Measurements from ENCODE around the gene SLC66A2. TPM values are rescaled to one million over a fixed set of nuclear protein-coding genes. Genes with fewer than 3 reads are reported as not detected.

Gene SLC66A2
- total and polyA plus RNA-seq, 12 donors: 21.4 to 32.3 (median 25.6) TPM

DNA sequence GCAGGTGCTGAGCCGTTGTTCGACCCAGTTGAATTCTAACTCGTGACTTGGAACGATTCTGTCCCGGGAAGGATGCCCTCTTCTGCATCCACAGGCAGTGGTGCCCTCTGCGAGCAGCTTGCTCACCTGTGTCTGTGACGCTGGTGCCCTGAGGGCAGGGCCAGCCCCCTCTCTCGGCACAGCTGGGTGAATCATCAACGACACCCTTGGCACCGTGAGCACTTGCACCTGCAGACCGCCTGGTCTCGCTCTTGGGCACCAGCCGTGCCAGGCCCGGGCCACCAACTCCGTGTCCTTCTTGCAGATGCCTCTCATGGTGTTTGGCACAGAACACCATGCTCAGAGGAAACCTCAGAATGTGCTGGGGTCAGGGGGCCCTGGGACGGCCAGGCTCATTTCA is 75.0 kb downstream of the SLC66A2 start:
- Histone ChIP-seq H3K27ac (no peak overlapping the region), H3K9me3 (peaks cover 0 to 13% (median 0%) of the 10 kb centered on the region in 11 donors), H3K36me3 (no peaks in the 10 kb centered on the region), H3K27me3 (peaks cover 0 to 53% (median 47%) of the 10 kb centered on the region in 7 donors), H3K4me1 (no peaks in the 10 kb centered on the region), H3K4me3 (no peak overlapping the region)
- intact Hi-C loops (cut with DNase I): no loop called here
- ATAC-seq (peak in 1 of 8 donors; percentile 19), DNase-seq (no peak)
- WGBS, 2 donors: 84 to 87% methylated on average over 16 of the region's 16 CpGs
- TF ChIP-seq, protein P1, sequence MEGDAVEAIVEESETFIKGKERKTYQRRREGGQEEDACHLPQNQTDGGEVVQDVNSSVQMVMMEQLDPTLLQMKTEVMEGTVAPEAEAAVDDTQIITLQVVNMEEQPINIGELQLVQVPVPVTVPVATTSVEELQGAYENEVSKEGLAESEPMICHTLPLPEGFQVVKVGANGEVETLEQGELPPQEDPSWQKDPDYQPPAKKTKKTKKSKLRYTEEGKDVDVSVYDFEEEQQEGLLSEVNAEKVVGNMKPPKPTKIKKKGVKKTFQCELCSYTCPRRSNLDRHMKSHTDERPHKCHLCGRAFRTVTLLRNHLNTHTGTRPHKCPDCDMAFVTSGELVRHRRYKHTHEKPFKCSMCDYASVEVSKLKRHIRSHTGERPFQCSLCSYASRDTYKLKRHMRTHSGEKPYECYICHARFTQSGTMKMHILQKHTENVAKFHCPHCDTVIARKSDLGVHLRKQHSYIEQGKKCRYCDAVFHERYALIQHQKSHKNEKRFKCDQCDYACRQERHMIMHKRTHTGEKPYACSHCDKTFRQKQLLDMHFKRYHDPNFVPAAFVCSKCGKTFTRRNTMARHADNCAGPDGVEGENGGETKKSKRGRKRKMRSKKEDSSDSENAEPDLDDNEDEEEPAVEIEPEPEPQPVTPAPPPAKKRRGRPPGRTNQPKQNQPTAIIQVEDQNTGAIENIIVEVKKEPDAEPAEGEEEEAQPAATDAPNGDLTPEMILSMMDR (IDR thresholded peaks at IDR 0.05): no peak

DNA sequence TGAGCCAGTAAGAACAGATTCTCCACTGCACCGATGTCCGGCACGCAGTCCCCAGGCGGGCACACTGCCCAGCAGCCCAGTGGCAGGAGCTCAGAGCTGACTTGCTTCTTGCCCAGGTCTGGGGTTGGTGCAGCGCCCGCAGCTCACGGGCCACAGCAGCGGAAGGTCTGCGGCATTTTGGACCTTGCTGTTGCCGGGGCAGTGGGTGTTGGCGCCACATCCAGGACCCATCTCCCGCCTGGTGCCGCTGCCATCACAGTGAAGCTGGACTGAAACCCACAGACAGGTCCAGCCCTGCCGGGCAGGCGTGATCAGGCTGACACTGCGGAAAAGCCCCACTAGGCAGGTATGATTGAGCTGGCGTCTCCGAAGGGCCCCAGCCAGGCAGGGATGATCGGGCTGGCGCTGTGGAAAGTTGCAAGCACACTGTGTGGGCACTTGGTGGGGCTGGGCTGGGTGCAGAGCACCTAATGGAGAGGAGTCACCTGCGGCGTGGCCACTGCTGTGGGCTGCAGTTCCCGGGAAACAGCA is 75.5 kb downstream of the SLC66A2 start:
- intact Hi-C loops (cut with DNase I): no loop called here
- TF ChIP-seq, protein P1 (IDR thresholded peaks at IDR 0.05): no peak
- WGBS, 2 donors: 90 to 91% methylated on average over 23 of the region's 23 CpGs
- H3K9me3 ChIP-seq: peaks cover 0 to 13% (median 0%) of the 10 kb centered on the region in 11 donors
- no peak overlapping the region for H3K27ac ChIP-seq
- no peak overlapping the region for H3K4me3 ChIP-seq
- no peaks in the 10 kb centered on the region for H3K4me1 ChIP-seq
- DNase-seq (no peak), ATAC-seq (no peak)
- H3K36me3 ChIP-seq: no peaks in the 10 kb centered on the region
- peaks cover 0 to 57% (median 48%) of the 10 kb centered on the region in 7 donors for H3K27me3 ChIP-seq

DNA sequence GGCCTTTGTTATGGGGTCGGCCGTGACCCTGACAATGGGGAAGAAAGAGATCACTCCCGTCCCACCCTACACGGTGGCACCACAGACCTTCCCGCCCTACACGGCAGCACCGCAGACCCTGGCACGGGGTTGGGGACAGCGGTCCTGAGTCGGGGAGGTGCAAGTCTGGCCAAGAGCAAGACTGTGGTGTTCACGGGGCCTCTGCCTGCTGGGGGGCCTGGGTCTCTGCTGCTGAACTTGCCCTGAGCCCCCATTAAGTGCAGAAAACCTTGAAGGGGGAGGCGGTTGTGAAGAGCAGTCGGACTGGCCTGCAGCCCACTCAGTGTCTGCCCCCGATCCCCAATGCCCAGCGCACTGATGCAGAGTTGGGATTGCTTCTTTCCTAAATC is 75.9 kb downstream of the SLC66A2 start:
- TF ChIP-seq, protein P1 (IDR thresholded peaks at IDR 0.05): no peak
- intact Hi-C loops (cut with DNase I): no loop called here
- no peak overlapping the region for H3K27ac ChIP-seq
- peaks cover 0 to 57% (median 48%) of the 10 kb centered on the region in 7 donors for H3K27me3 ChIP-seq
- no peak overlapping the region for H3K4me3 ChIP-seq
- peaks cover 0 to 13% (median 0%) of the 10 kb centered on the region in 11 donors for H3K9me3 ChIP-seq
- DNase-seq (no peak), ATAC-seq (no peak)
- no peaks in the 10 kb centered on the region for H3K4me1 ChIP-seq
- H3K36me3 ChIP-seq: no peaks in the 10 kb centered on the region
- 82 to 87% methylated on average over 15 of the region's 15 CpGs for WGBS, 2 donors

DNA sequence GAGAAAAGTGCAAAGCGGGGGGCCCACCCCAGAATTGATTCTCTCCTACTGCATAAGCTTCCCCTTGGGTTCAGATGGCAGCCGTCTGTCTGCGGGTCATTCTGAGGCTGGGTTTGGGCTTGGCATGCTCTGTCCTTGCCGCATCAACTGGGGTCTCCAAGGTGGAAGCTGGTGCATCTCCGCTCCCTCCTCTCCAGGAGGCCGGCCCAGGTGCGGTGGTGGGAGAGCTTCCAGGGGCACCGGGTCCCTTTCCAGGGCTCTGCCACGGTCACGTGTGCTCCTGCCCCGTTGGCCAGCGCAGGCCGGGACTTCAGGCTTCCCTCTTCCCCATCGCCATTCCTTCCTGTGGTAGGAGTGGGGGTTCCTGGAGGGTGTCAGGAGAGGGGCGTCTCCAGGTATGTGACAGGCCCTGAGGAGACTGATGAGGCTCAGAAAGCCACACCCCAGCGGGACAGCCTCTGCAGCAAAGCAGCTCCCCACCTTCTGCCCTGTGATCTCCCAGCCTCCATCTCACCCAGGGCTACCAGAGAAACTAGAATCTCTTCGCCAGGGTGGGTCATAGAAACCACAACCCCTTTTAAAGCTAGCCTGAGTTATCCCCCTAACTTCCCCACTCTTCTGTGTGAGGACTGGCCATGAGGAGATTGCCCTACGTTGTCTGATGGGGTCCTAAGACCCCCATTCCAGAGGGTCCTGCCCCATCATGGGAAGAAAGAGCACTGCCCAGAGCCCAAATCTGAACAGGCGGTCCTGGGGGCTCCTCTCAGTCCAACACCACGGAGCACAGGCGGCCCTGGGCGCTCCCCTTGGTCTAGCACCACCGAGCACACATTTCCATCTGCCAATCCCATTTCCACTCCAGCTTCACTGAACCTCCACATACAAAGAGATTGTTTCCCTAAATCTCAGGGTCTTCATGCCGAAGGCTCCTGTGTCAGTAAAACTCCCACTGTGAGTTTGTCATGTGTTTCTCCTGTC is 76.6 kb downstream of the SLC66A2 start:
- Histone ChIP-seq H3K27me3 (peaks cover 0 to 57% (median 48%) of the 10 kb centered on the region in 7 donors), H3K4me1 (no peaks in the 10 kb centered on the region), H3K27ac (no peak overlapping the region), H3K9me3 (peaks cover 0 to 13% (median 0%) of the 10 kb centered on the region in 11 donors), H3K4me3 (no peak overlapping the region), H3K36me3 (no peaks in the 10 kb centered on the region)
- DNase-seq (no peak), ATAC-seq (no peak)
- TF ChIP-seq, protein P1 (IDR thresholded peaks at IDR 0.05): no peak
- WGBS, 2 donors: 79 to 87% methylated on average over 24 of the region's 24 CpGs
- intact Hi-C loops (cut with DNase I): no loop called here
